ENCODE results near the gene TMEM132C.

Gene TMEM132C

GRCh38 chr12:128339126-128339520 is 72.2 kb downstream of the TMEM132C start:
- H3K4me1 Mint-ChIP-seq = no peaks in the 10 kb centered on the region
- no peaks in the 10 kb centered on the region for H3K27me3 Mint-ChIP-seq
- H3K27ac Mint-ChIP-seq = no peak overlapping the region
- CTCF ChIA-PET = no interaction called here
- no peak overlapping the region for H3K4me3 Mint-ChIP-seq
- no peaks in the 10 kb centered on the region for H3K36me3 Mint-ChIP-seq
- H3K9me3 Mint-ChIP-seq = peaks cover 1% of the 10 kb centered on the region
- DNase-seq = no peak

GRCh38 chr12:128339631-128340030 is 72.7 kb downstream of the TMEM132C start:
- Mint-ChIP-seq H3K9me3 (peaks cover 1% of the 10 kb centered on the region), H3K4me1 (no peaks in the 10 kb centered on the region), H3K36me3 (no peaks in the 10 kb centered on the region), H3K27me3 (no peaks in the 10 kb centered on the region), H3K27ac (no peak overlapping the region), H3K4me3 (no peak overlapping the region)
- no peak for DNase-seq
- CTCF ChIA-PET = no interaction called here

GRCh38 chr12:128353301-128353700 is 86.3 kb downstream of the TMEM132C start:
- no peaks in the 10 kb centered on the region for H3K36me3 Mint-ChIP-seq
- no peaks in the 10 kb centered on the region for H3K4me1 Mint-ChIP-seq
- peaks cover 33% of the 10 kb centered on the region for H3K9me3 Mint-ChIP-seq
- H3K27me3 Mint-ChIP-seq = no peaks in the 10 kb centered on the region
- H3K4me3 Mint-ChIP-seq = no peak overlapping the region
- H3K27ac Mint-ChIP-seq = no peak overlapping the region
- DNase-seq = no peak
- CTCF ChIA-PET = no interaction called here

GRCh38 chr12:128356547-128356946 is 89.6 kb downstream of the TMEM132C start:
- H3K4me3 Mint-ChIP-seq = no peak overlapping the region
- peaks cover 18% of the 10 kb centered on the region for H3K9me3 Mint-ChIP-seq
- H3K27ac Mint-ChIP-seq = no peak overlapping the region
- no peak for DNase-seq
- H3K4me1 Mint-ChIP-seq = no peaks in the 10 kb centered on the region
- no peaks in the 10 kb centered on the region for H3K36me3 Mint-ChIP-seq
- no peaks in the 10 kb centered on the region for H3K27me3 Mint-ChIP-seq
- CTCF ChIA-PET = no interaction called here

GRCh38 chr12:128361400-128361995 is 94.5 kb downstream of the TMEM132C start:
- CTCF ChIA-PET = no interaction called here
- no peaks in the 10 kb centered on the region for H3K36me3 Mint-ChIP-seq
- H3K9me3 Mint-ChIP-seq = no peaks in the 10 kb centered on the region
- no peak overlapping the region for H3K4me3 Mint-ChIP-seq
- H3K27me3 Mint-ChIP-seq = peaks cover 7% of the 10 kb centered on the region
- no peak for DNase-seq
- no peaks in the 10 kb centered on the region for H3K4me1 Mint-ChIP-seq
- H3K27ac Mint-ChIP-seq = no peak overlapping the region

GRCh38 chr12:128365032-128365431 is 98.1 kb downstream of the TMEM132C start:
- no peaks in the 10 kb centered on the region for H3K4me1 Mint-ChIP-seq
- no peak for DNase-seq
- H3K9me3 Mint-ChIP-seq = peaks cover 3% of the 10 kb centered on the region
- peaks cover 7% of the 10 kb centered on the region for H3K27me3 Mint-ChIP-seq
- no peak overlapping the region for H3K27ac Mint-ChIP-seq
- H3K4me3 Mint-ChIP-seq = no peak overlapping the region
- no peaks in the 10 kb centered on the region for H3K36me3 Mint-ChIP-seq
- CTCF ChIA-PET = interaction anchor here (0.5 kb wide), 1 partner anchor 163 kb away, joined by 3 read pairs; no protein-coding TSS in a partner anchor

GRCh38 chr12:128365651-128366231 is 98.8 kb downstream of the TMEM132C start:
- no peak for DNase-seq
- H3K27me3 Mint-ChIP-seq = peaks cover 7% of the 10 kb centered on the region
- H3K4me1 Mint-ChIP-seq = no peaks in the 10 kb centered on the region
- CTCF ChIA-PET = no interaction called here
- H3K27ac Mint-ChIP-seq = peak overlapping the region; percentile 65
- H3K9me3 Mint-ChIP-seq = peaks cover 3% of the 10 kb centered on the region
- H3K36me3 Mint-ChIP-seq = no peaks in the 10 kb centered on the region
- H3K4me3 Mint-ChIP-seq = no peak overlapping the region

- no peak for DNase-seq
- Mint-ChIP-seq H3K27me3 (peaks cover 7% of the 10 kb centered on the region), H3K27ac (no peak overlapping the region), H3K9me3 (peaks cover 3% of the 10 kb centered on the region), H3K4me3 (no peak overlapping the region), H3K36me3 (no peaks in the 10 kb centered on the region), H3K4me1 (no peaks in the 10 kb centered on the region)
- CTCF ChIA-PET = no interaction called here
Observed at GRCh38 chr12:128367961-128368360, 101.0 kb downstream of the TMEM132C start.

- Mint-ChIP-seq H3K27me3 (no peaks in the 10 kb centered on the region), H3K4me3 (no peak overlapping the region), H3K27ac (no peak overlapping the region), H3K9me3 (peaks cover 18% of the 10 kb centered on the region), H3K36me3 (no peaks in the 10 kb centered on the region), H3K4me1 (no peaks in the 10 kb centered on the region)
- DNase-seq = no peak
- CTCF ChIA-PET = no interaction called here
Observed at GRCh38 chr12:128381541-128381940, 114.6 kb downstream of the TMEM132C start.

- Mint-ChIP-seq H3K36me3 (no peaks in the 10 kb centered on the region), H3K27me3 (no peaks in the 10 kb centered on the region), H3K9me3 (peaks cover 18% of the 10 kb centered on the region), H3K4me1 (no peaks in the 10 kb centered on the region), H3K4me3 (no peak overlapping the region), H3K27ac (no peak overlapping the region)
- CTCF ChIA-PET = no interaction called here
- DNase-seq = no peak
Observed at GRCh38 chr12:128381946-128382345, 115.0 kb downstream of the TMEM132C start.

GRCh38 chr12:128382946-128383345 is 116.0 kb downstream of the TMEM132C start:
- H3K4me3 Mint-ChIP-seq = no peak overlapping the region
- H3K36me3 Mint-ChIP-seq = no peaks in the 10 kb centered on the region
- DNase-seq = no peak
- CTCF ChIA-PET = no interaction called here
- no peak overlapping the region for H3K27ac Mint-ChIP-seq
- no peaks in the 10 kb centered on the region for H3K27me3 Mint-ChIP-seq
- H3K9me3 Mint-ChIP-seq = peaks cover 15% of the 10 kb centered on the region
- no peaks in the 10 kb centered on the region for H3K4me1 Mint-ChIP-seq

GRCh38 chr12:128383357-128383937 is 116.5 kb downstream of the TMEM132C start:
- Mint-ChIP-seq H3K27me3 (no peaks in the 10 kb centered on the region), H3K36me3 (no peaks in the 10 kb centered on the region), H3K4me3 (no peak overlapping the region), H3K27ac (no peak overlapping the region), H3K9me3 (peaks cover 14% of the 10 kb centered on the region), H3K4me1 (no peaks in the 10 kb centered on the region)
- no peak for DNase-seq
- CTCF ChIA-PET = no interaction called here

- Mint-ChIP-seq H3K4me1 (no peaks in the 10 kb centered on the region), H3K9me3 (peaks cover 2% of the 10 kb centered on the region), H3K36me3 (no peaks in the 10 kb centered on the region), H3K4me3 (no peak overlapping the region), H3K27me3 (no peaks in the 10 kb centered on the region), H3K27ac (no peak overlapping the region)
- CTCF ChIA-PET = no interaction called here
- DNase-seq = no peak
Observed at GRCh38 chr12:128385736-128386135, 118.8 kb downstream of the TMEM132C start.

GRCh38 chr12:128387811-128388422 is 120.9 kb downstream of the TMEM132C start:
- CTCF ChIA-PET = interaction anchor here (0.7 to 1.3 kb wide), 3 partner anchors 20 to 1220 kb away, joined by 3 to 4 read pairs (median 3); no protein-coding TSS in a partner anchor
- Mint-ChIP-seq H3K36me3 (no peaks in the 10 kb centered on the region), H3K4me1 (no peaks in the 10 kb centered on the region), H3K9me3 (peaks cover 2% of the 10 kb centered on the region), H3K27me3 (no peaks in the 10 kb centered on the region), H3K27ac (no peak overlapping the region), H3K4me3 (no peak overlapping the region)
- DNase-seq = peak; percentile 29

Data from activated naive CD4-positive, alpha-beta T cell treated with anti-CD3 and anti-CD28 coated beads, Interleukin-2, amount 10 ng/mL, durations not matched to agents 7 days and 5 days (primary cell).